K562 (cell line): ENCODE measurements around the gene JPH4. TPM values are rescaled to one million over a fixed set of nuclear protein-coding genes. Genes with fewer than 3 reads are reported as not detected.

Source experiments
- BHLHE40 ChIP-seq: IDR thresholded peaks from 2 replicates; pipeline ENCODE4 v1.6.1; 2011; ENCODE audit warnings: low read length, improper control_type of control experiment
- CHD1 ChIP-seq: fragments of 200-600 bp; sonication (generic); IDR thresholded peaks from one replicate; pipeline ENCODE4 v1.6.1; 2012; ENCODE audit warnings: mild to moderate bottlenecking, moderate library complexity, low read length, inconsistent platforms
- ELF1 ChIP-seq: fragments of 200-800 bp; sonication (Bioruptor generic); IDR thresholded peaks from 2 replicates; pipeline ENCODE4 v1.6.1; 2016; ENCODE audit warnings: missing genetic modification characterization, missing compliant biosample characterization
- ELK3 ChIP-seq: fragments of 450-650 bp; formaldehyde crosslinking; IDR thresholded peaks from 2 replicates; pipeline ENCODE4 v1.4.0; 2020; ENCODE audit warnings: mild to moderate bottlenecking
- IRF1 ChIP-seq: sonication (generic); formaldehyde crosslinking; IDR thresholded peaks from 2 replicates; pipeline ENCODE4 v1.8.0; 2022; ENCODE audit warnings: missing genetic modification reagents, mild to moderate bottlenecking, borderline replicate concordance
- KLF16 ChIP-seq: IDR thresholded peaks from 2 replicates; pipeline ENCODE4 v1.6.1; 2016; ENCODE audit warnings: antibody characterized with exemption
- L3MBTL2 ChIP-seq: fragments of 450-650 bp; IDR thresholded peaks from 2 replicates; pipeline ENCODE4 v1.6.1; 2016; ENCODE audit warnings: mild to moderate bottlenecking, moderate library complexity
- MCM5 ChIP-seq: fragments of 450-650 bp; IDR thresholded peaks from 2 replicates; pipeline ENCODE4 v1.6.1; 2016; ENCODE audit warnings: low read depth
- PTTG1 ChIP-seq: fragments of 450-650 bp; IDR thresholded peaks from 2 replicates; pipeline ENCODE4 v1.6.1; 2016; ENCODE audit warnings: low read depth, mild to moderate bottlenecking, missing genetic modification characterization, missing compliant biosample characterization
- STAT5A ChIP-seq: IDR thresholded peaks from 2 replicates; pipeline ENCODE4 v1.6.1; 2012; ENCODE audit warnings: low read length, inconsistent platforms, borderline replicate concordance
- STAT5B ChIP-seq: fragments of 250-450 bp; sonication (Bioruptor Pico); IDR thresholded peaks from 2 replicates; pipeline ENCODE4 v1.8.0; 2021; ENCODE audit warnings: mild to moderate bottlenecking, inconsistent platforms
- ZEB2 ChIP-seq: fragments of 450-650 bp; IDR thresholded peaks from 2 replicates; pipeline ENCODE4 v1.6.1; 2016
- polyA plus RNA-seq, 8 experiments: library from polyadenylated mRNA; depleted of rRNA in 4 of 8; stranded (reverse) in 5 of 8; unstranded in 3 of 8; fragments of >200 nt; fragmentation: Nextera tagmentation in 2 of 8; fragmentation: Illumina TruSeq in 1 of 8; extraction: Ambion mirVana in 2 of 8; extraction: Trizol in 1 of 8; gene quantifications; 2 replicates each; pipeline versions ENCODE4 v1.2.1 to v1.2.3, GENCODE V29; 2011 to 2014; ENCODE audit warnings: inconsistent platforms in 1 of 8, missing spikeins in 1 of 8
- total RNA-seq, 7 experiments: library from RNA; depleted of rRNA in 6 of 7; stranded (reverse); fragments of >200 nt in 6 of 7; fragmentation: Illumina TruSeq in 2 of 7; extraction: Trizol in 2 of 7; gene quantifications; 2 replicates each; pipeline versions ENCODE4 v1.2.1 to v1.2.3, GENCODE V29; 2011 to 2021; ENCODE audit warnings: low replicate concordance in 1 of 7
- TF ChIP-seq, protein P1 (sequence below): IDR thresholded peaks from 2 replicates; pipeline ENCODE4 v1.6.1; 2011; ENCODE audit warnings: borderline replicate concordance, low read depth, mild to moderate bottlenecking, moderate library complexity, low read length; ENCODE audit not compliant: insufficient read depth, poor library complexity, severe bottlenecking
- TF ChIP-seq, protein P2 (sequence below): fragments of 450-650 bp; IDR thresholded peaks from 2 replicates; pipeline ENCODE4 v1.6.1; 2016; ENCODE audit warnings: low read depth, mild to moderate bottlenecking, moderate library complexity
- TF ChIP-seq, protein P3 (sequence below): sonication (generic); formaldehyde crosslinking; IDR thresholded peaks from 2 replicates; pipeline ENCODE4 v1.8.0; 2023; ENCODE audit warnings: mild to moderate bottlenecking, missing genetic modification reagents
- TF ChIP-seq, protein P4 (sequence below), 2 experiments: fragments of 250-450 bp in 1 of 2; fragments of 450-650 bp in 1 of 2; sonication (Bioruptor Pico) in 1 of 2; IDR thresholded peaks; 2 replicates each; pipeline versions ENCODE4 v1.6.1 to v1.8.0; 2016 to 2021; ENCODE audit warnings: mild to moderate bottlenecking in 2 of 2, moderate library complexity in 2 of 2, missing compliant biosample characterization in 1 of 2, missing genetic modification characterization in 1 of 2

Gene JPH4
- total and polyA plus RNA-seq, 9 of the 15 experiments (the other 6 are each of a cell fraction or from before 2014, with no cell fraction given) = 0.04 to 0.13 (median 0.06) TPM; not detected in 5

GRCh38 chr14:23567186-23568020 lies 11.2 kb downstream of the JPH4 start, which contains the start of gene AP1G2 (continued):
- TF ChIP-seq, protein P1, sequence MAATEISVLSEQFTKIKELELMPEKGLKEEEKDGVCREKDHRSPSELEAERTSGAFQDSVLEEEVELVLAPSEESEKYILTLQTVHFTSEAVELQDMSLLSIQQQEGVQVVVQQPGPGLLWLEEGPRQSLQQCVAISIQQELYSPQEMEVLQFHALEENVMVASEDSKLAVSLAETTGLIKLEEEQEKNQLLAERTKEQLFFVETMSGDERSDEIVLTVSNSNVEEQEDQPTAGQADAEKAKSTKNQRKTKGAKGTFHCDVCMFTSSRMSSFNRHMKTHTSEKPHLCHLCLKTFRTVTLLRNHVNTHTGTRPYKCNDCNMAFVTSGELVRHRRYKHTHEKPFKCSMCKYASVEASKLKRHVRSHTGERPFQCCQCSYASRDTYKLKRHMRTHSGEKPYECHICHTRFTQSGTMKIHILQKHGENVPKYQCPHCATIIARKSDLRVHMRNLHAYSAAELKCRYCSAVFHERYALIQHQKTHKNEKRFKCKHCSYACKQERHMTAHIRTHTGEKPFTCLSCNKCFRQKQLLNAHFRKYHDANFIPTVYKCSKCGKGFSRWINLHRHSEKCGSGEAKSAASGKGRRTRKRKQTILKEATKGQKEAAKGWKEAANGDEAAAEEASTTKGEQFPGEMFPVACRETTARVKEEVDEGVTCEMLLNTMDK = no peak
- TF ChIP-seq CHD1 (no peak), MCM5 (no peak), STAT5B (no peak), KLF16 (no peak), ELF1 (peak; percentile 86), ZEB2 (peak; percentile 84; the same call in 1 of the 2 replicates), PTTG1 (tag) (no peak), BHLHE40 (no peak), ELK3 (CRISPR knock-in tag) (no peak), IRF1 (no peak), L3MBTL2 (peak; percentile 77), STAT5A (no peak)
- TF ChIP-seq, protein P2, sequence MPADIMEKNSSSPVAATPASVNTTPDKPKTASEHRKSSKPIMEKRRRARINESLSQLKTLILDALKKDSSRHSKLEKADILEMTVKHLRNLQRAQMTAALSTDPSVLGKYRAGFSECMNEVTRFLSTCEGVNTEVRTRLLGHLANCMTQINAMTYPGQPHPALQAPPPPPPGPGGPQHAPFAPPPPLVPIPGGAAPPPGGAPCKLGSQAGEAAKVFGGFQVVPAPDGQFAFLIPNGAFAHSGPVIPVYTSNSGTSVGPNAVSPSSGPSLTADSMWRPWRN = no peak
- TF ChIP-seq, protein P3, sequence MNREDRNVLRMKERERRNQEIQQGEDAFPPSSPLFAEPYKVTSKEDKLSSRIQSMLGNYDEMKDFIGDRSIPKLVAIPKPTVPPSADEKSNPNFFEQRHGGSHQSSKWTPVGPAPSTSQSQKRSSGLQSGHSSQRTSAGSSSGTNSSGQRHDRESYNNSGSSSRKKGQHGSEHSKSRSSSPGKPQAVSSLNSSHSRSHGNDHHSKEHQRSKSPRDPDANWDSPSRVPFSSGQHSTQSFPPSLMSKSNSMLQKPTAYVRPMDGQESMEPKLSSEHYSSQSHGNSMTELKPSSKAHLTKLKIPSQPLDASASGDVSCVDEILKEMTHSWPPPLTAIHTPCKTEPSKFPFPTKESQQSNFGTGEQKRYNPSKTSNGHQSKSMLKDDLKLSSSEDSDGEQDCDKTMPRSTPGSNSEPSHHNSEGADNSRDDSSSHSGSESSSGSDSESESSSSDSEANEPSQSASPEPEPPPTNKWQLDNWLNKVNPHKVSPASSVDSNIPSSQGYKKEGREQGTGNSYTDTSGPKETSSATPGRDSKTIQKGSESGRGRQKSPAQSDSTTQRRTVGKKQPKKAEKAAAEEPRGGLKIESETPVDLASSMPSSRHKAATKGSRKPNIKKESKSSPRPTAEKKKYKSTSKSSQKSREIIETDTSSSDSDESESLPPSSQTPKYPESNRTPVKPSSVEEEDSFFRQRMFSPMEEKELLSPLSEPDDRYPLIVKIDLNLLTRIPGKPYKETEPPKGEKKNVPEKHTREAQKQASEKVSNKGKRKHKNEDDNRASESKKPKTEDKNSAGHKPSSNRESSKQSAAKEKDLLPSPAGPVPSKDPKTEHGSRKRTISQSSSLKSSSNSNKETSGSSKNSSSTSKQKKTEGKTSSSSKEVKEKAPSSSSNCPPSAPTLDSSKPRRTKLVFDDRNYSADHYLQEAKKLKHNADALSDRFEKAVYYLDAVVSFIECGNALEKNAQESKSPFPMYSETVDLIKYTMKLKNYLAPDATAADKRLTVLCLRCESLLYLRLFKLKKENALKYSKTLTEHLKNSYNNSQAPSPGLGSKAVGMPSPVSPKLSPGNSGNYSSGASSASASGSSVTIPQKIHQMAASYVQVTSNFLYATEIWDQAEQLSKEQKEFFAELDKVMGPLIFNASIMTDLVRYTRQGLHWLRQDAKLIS = no peak
- TF ChIP-seq, protein P4, sequence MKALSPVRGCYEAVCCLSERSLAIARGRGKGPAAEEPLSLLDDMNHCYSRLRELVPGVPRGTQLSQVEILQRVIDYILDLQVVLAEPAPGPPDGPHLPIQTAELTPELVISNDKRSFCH (CRISPR knock-in tag; IDR thresholded peaks at IDR 0.05) = no peak
- TF ChIP-seq, protein P4 (tag; IDR thresholded peaks at IDR 0.05) = no peak
